ENCODE measurements around the gene VWA8.

The VWA8 gene

DNA sequence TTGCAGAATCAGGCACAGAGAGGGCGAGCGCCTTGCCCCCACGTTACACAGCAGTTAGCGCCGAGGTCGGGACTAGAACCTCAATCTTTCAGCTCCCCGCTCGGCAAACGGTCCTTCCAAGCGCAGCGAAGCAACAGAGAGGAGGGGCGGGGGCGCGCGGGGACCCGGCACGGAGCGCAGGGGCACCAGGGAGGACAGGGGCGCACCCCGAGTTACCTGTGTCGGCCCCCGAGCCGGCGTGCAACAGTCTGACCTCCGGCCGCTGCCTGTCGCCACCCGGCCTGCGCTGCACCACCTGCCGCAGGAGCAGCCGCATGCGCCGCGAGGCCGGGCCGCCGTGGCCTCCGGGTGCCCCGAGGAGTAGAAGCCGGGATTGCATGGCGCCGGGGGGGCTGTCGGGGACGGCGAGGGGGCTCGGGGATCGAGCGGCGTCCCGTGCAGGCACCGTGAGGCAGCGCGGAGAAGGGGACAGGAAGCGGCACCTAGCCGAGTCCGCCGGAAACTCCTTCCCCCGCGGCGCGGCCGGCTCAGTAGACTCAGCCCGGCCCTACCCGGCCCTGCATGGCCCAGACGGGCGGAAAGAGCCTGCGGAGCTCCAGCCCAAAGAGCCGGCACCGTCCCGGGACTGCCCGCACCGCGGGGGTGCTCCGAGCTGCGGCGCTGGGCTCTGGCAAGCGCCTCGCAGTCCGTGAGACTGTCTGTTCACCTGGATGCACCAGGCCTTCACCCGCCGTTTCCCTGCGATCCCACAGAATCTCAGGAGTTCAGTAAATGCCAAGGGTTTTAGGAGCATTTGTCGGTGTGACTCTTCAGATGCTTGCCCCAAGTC lies at the start of gene VWA8:
Gene VWA8 (minus strand): TSS at position 473 of the 829 bp plus-strand sequence. CDS start 94 bp downstream, at position 379.
- peak within 1 kb of the TSS; percentile 84 for H3K4me3 ChIP-seq (ENCODE audit: low read depth, low read length)

GRCh38 chr13:42009057-42009456 lies 48.1 kb upstream of the VWA8 start:
- no peak overlapping the region for H3K4me3 ChIP-seq (ENCODE audit: low read depth, low read length)

DNA sequence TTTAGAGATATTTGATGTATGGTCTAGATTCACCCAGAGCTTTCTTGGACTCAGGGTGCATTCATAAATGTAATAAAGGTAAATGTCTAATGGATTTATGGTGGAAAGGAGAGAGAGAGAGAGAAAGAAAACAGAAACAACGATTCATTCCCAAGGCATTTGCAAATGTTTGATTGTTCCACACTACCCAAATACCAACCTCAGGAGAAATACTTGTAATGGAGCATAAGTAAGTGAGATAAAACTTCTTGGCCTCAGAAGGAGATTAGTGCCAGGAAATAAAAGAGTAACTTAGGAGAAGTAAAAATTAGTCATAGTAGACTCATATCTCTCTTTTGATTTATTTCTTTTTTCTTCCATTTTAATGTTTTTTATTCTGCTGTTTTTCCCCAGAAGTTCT lies 46.9 kb upstream of the VWA8 start:
- no peak overlapping the region for H3K4me3 ChIP-seq (ENCODE audit: low read depth, low read length)

- no peak overlapping the region for H3K4me3 ChIP-seq (ENCODE audit: low read depth, low read length)
Measured at GRCh38 chr13:42002066-42002465, 41.2 kb upstream of the VWA8 start.

GRCh38 chr13:42001580-42001979 lies 40.7 kb upstream of the VWA8 start:
- H3K4me3 ChIP-seq (ENCODE audit: low read depth, low read length): no peak overlapping the region

DNA sequence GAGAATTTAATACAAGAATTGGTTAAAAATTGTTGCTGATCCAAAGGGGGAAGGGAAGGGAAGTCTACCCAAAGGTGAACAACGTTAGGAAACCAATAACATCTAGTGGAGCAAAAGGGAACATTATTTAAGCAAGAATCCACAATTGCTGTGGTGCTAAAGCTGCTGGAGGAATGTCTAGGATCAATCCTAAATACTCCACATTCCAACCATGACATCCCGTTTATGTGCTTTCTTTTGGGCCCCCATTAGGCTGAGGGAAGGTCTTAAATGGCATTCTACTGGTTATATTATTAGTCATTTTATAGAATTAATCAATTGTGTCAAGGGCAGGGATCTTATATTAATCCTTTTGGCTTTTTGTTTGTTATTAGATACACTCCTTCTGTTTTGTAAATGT lies 39.9 kb upstream of the VWA8 start:
- H3K4me3 ChIP-seq (ENCODE audit: low read depth, low read length): no peak overlapping the region

- no peak overlapping the region for H3K4me3 ChIP-seq (ENCODE audit: low read depth, low read length)
Measured at GRCh38 chr13:41997396-41997795, 36.5 kb upstream of the VWA8 start.

- no peak overlapping the region for H3K4me3 ChIP-seq (ENCODE audit: low read depth, low read length)
Measured at GRCh38 chr13:41995946-41996345, 35.0 kb upstream of the VWA8 start.

- no peak overlapping the region for H3K4me3 ChIP-seq (ENCODE audit: low read depth, low read length)
Measured at GRCh38 chr13:41995336-41995735, 34.4 kb upstream of the VWA8 start.

- no peak overlapping the region for H3K4me3 ChIP-seq (ENCODE audit: low read depth, low read length)
Measured at GRCh38 chr13:41994696-41995095, 33.8 kb upstream of the VWA8 start.

GRCh38 chr13:41991936-41992335 lies 31.0 kb upstream of the VWA8 start:
- no peak overlapping the region for H3K4me3 ChIP-seq (ENCODE audit: low read depth, low read length)

DNA sequence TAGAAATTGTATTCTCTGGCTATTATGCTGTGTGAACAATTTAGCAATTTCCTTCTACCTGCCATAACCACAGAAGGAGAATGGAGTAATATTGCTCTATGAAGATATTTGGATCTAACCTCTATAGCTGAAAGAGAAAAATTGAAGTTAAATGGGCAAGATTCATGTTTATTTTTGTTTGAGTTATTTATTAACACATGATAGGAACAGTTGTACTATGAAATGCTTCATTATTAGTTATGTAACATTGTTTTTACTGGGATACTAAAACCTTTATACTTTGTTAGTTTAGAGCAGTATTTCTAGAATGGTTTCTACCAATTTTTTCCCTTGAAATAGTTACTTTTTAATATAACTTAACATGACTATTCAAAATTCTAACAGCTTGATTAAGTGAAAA lies 27.3 kb upstream of the VWA8 start:
- H3K4me3 ChIP-seq (ENCODE audit: low read depth, low read length): no peak overlapping the region

DNA sequence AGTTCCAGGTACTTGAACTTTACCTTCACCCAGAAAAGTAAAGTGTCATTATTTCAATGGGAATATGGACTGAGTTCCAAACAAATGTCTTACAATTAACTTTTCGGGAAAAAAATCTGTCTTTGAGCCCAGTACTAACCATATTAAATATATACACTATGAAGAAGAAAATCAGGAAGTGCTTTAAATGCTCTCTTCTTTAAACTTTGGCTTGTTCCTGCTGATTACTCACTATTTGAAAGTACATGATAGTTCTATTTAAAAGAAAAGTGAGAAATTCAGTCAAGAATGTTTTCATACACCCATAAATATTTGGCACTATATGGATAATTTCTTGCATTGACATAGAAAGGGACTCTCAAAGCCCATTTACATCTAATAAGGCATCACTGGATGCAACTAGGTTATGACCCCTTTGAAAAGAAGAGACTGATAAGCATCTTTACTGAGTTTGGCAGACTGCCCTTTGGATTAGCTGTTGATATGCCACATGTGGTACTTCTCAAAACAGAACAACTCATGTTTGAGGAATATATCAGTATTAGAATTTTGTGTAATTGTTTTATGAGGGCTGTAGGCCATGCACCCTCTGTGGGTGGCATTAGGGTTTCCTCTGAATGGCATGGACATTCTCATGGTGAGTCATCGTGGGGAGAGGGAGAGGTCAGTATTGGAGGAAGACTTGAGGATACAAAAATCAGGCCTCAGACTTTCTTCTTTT lies 25.0 kb upstream of the VWA8 start:
- H3K4me3 ChIP-seq (ENCODE audit: low read depth, low read length): no peak overlapping the region

DNA sequence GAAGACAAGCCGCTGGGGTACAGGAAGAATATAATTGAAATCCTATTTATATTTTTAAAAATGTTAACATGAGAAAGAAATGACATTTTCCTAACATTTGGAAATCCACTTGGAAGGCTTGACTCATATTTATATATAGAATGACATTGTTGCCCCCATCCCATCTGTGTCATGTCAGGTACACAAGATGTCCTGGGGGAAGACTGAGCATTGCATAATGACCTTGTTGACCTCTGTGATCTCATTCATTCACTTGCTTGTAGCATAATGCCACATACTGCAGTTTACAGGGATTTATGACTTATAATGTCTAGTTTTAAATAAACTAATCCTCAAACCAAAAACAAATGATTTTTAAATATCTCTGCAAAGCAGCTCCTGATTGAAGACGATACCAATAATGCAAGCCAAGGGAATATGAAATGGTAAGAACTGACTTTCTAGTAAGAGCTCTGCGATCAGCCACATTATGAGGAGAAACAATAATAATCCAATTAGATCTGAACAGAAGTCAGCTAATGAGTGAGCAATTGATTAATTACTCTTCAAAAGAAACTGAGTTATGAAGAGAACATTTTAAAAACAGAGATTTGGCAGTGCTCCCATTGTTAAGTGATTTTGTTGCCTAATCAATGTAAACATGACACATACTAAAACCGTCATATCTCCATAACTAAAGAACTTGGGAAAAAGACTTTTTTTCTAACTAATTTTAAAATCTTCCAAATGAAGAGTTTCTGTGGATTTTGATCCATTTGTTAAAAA lies 21.2 kb upstream of the VWA8 start:
- H3K4me3 ChIP-seq (ENCODE audit: low read depth, low read length): no peak overlapping the region

DNA sequence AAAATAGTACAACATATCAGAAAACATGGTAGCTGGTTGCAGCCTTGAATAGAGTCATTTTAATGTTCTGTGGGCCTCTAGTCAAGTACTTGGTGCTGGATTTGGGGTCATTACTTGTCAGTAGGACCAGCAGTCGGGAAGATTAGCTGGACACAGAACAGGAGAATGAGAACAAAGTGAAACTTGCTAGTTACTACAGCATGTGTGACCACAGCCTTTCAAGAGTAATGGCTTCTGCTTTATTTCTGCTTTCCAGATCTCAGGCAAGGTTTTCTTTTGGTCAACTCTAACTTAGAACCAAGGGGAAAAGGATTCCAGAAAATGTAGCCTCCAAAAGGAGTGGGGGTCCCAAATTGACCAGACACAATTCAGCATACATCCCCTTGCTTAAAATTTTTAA lies 17.1 kb upstream of the VWA8 start:
- H3K4me3 ChIP-seq (ENCODE audit: low read depth, low read length): no peak overlapping the region

DNA sequence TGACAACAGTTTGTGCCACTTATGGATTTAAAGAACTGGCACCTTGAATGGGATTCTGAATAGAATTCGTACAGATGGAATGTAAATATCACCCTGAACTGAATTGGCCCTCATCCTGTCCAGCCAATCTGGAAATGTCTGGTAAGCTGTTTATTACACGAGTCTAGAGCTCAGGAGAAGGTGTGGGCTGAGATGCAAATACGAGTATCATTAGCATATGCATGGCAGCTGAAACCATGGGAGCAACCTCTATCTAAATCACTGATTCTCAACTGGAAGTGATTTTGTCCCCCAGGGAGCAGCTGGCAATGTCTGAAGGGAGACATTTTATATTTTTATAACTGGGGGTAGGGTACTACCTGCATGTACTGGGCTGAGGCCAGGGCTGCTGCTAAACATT lies 15.6 kb upstream of the VWA8 start:
- no peak overlapping the region for H3K4me3 ChIP-seq (ENCODE audit: low read depth, low read length)

GRCh38 chr13:41974262-41974900 lies 13.5 kb upstream of the VWA8 start:
- no peak overlapping the region for H3K4me3 ChIP-seq (ENCODE audit: low read depth, low read length)

- H3K4me3 ChIP-seq (ENCODE audit: low read depth, low read length): no peak overlapping the region
Measured at GRCh38 chr13:41973247-41973741, 12.4 kb upstream of the VWA8 start.

DNA sequence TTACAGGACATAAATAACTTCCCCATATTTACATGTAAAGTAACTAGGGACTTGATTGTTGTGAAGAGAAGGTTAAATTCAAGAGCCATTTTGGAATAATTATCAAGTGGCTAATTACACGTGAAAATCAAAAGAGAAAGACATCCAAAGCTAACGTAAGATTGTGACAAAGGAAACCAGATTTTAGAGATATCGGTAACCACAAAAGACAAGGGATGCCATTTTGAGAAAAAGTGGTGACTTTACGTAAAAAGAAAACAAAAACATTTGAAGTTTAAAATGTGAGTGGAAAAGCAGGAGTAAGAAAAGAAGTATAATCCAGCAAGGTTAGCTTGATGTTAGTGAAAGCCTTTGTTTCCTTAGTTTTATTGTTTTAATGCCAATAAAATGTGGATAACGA lies 10.9 kb upstream of the VWA8 start:
- no peak overlapping the region for H3K4me3 ChIP-seq (ENCODE audit: low read depth, low read length)

DNA sequence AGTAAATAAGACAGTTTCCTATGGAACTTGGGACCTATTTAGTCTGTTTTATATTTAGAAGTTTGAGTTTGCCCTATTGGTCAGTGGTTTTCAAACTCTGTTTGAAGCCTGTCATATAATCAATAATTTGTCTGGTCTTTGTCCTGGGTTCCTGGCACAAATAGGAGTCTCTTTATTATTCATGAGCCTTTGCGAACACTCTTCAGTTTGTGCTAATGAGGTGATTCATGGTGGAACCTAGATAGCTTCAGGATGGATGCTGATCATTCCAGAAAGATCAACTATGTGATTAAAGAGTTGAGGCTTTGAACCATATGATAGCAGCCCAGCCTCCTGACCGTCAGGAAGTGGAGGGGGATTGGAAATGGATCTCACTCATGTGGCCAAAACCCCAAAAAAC lies 10.0 kb upstream of the VWA8 start:
- H3K4me3 ChIP-seq (ENCODE audit: low read depth, low read length): no peak overlapping the region

DNA sequence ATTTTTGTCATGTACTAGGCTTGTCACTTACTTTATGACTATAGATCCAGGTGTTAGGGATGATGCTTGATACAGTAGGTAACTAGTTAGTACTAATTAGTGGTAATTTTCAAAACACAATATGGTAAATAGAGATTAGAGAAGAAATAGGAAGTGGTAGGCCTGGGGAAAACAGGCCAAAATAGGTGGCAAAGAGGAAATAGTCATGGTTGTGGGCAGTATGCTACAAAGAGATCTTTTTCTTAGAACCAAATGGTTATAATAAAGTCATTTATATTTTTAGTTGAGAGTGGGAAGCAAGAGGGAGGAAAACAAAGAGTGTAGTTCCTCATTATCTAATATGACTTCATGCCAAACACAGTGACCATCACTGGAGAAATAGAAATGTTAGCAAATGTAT lies 9.1 kb upstream of the VWA8 start:
- H3K4me3 ChIP-seq (ENCODE audit: low read depth, low read length): no peak overlapping the region

Data from iPS-11a (cell line).